PC-3 (cell line): Measurements from ENCODE around the gene PIGK. TPM values are rescaled to one million over a fixed set of nuclear protein-coding genes. Genes with fewer than 3 reads are reported as not detected.

ENCODE experiments used
- ATAC-seq: fragments of 200-7000 bp; cut with Tn5 transposase; 2 replicates; pipeline ENCODE4 v1.9.1; 2020; ENCODE audit warnings: mild to moderate bottlenecking, moderate library complexity
- BruUV-seq: library from RNA; stranded (reverse); fragments of 400-500 nt; replicated peaks from 2 replicates; lab custom pipeline; 2021; lab: Mats Ljungman, UMichigan
- CTCF ChIA-PET: fragments of 300-600 bp; sonication (Branson Sonifier 250); formaldehyde crosslinking; loops from one replicate; lab custom pipeline; 2022; ENCODE audit warnings: antibody characterized with exemption; lab: Charles Lee
- POLR2A ChIA-PET: fragments of 300-600 bp; sonication (Branson Sonifier 250); formaldehyde crosslinking; loops from one replicate; lab custom pipeline; 2022; ENCODE audit warnings: antibody characterized with exemption; ENCODE audit not compliant: unreplicated experiment; lab: Charles Lee
- DNase-seq: peaks from one replicate; pipeline ENCODE4 v3.0.0-alpha.2; 2015
- H2AFZ ChIP-seq: fragments of 300-600 bp; sonication (generic); 2 replicates; pipeline ENCODE4 v1.6.0; 2016; ENCODE audit warnings: antibody characterized with exemption, low read length
- H3F3A ChIP-seq: fragments of 300-600 bp; sonication (generic); one replicate; pipeline ENCODE4 v1.6.0; 2017; ENCODE audit warnings: antibody characterized with exemption, low read length, control low read depth, mild to moderate bottlenecking; ENCODE audit not compliant: unreplicated experiment
- H3K27ac ChIP-seq: fragments of 300-600 bp; sonication (generic); 2 replicates; pipeline ENCODE4 v1.5.1; 2016; ENCODE audit warnings: mild to moderate bottlenecking, low read length
- H3K27me3 ChIP-seq: fragments of 300-600 bp; sonication (generic); 2 replicates; pipeline ENCODE4 v1.6.1; 2016; ENCODE audit warnings: low read length, mixed read lengths
- H3K36me3 ChIP-seq: fragments of 300-600 bp; sonication (generic); 2 replicates; pipeline ENCODE4 v1.6.1; 2016; ENCODE audit warnings: low read depth, mixed run types, low read length, mixed read lengths
- H3K4me1 ChIP-seq: fragments of 300-600 bp; sonication (generic); 2 replicates; pipeline ENCODE4 v1.5.1; 2016; ENCODE audit warnings: low read length; ENCODE audit not compliant: insufficient read depth
- H3K4me2 ChIP-seq: fragments of 300-600 bp; sonication (generic); 2 replicates; pipeline ENCODE4 v1.6.0; 2016; ENCODE audit warnings: low read length
- H3K4me3 ChIP-seq: fragments of 300-600 bp; sonication (generic); 2 replicates; pipeline ENCODE4 v1.5.1; 2016; ENCODE audit warnings: mild to moderate bottlenecking, low read length, mixed read lengths
- H3K79me2 ChIP-seq: fragments of 300-600 bp; sonication (generic); 2 replicates; pipeline ENCODE4 v1.6.1; 2017; ENCODE audit warnings: low read length, mixed read lengths
- H3K9ac ChIP-seq: fragments of 300-600 bp; sonication (generic); 2 replicates; pipeline ENCODE4 v1.6.0; 2016; ENCODE audit warnings: mild to moderate bottlenecking, low read length
- H3K9me2 ChIP-seq: fragments of 300-600 bp; sonication (generic); replicated peaks from 2 replicates; pipeline ENCODE4 v1.6.1; 2016; ENCODE audit warnings: mixed run types, low read length, mixed read lengths
- H3K9me3 ChIP-seq: fragments of 300-600 bp; sonication (generic); 2 replicates; pipeline ENCODE4 v1.6.1; 2016; ENCODE audit warnings: low read length, mixed read lengths
- H4K20me1 ChIP-seq: fragments of 300-600 bp; sonication (generic); 2 replicates; pipeline ENCODE4 v1.6.1; 2016; ENCODE audit warnings: low read length, mixed read lengths
- CTCF ChIP-seq: fragments of 300-600 bp; sonication (generic); conservative IDR thresholded peaks from 2 replicates; pipeline ENCODE4 v1.5.1; 2017; ENCODE audit warnings: antibody characterized with exemption, low read depth, mild to moderate bottlenecking, low read length
- EZH2 ChIP-seq: fragments of 300-600 bp; sonication (generic); IDR thresholded peaks from one replicate; pipeline ENCODE4 v1.6.1; 2017; ENCODE audit warnings: antibody characterized with exemption, mild to moderate bottlenecking, low read length; ENCODE audit not compliant: unreplicated experiment
- EZH2phosphoT487 ChIP-seq: fragments of 300-600 bp; sonication (generic); IDR thresholded peaks from 2 replicates; pipeline ENCODE4 v1.6.1; 2018; ENCODE audit warnings: mild to moderate bottlenecking, antibody characterized with exemption, low read length, borderline replicate concordance
- intact Hi-C: fragments of 100-400 bp; cut with micrococcal nuclease; formaldehyde crosslinking; loops from 2 replicates; pipeline ENCODE4 v1.9.0; 2023
- total RNA-seq: library from RNA; depleted of rRNA; stranded (reverse); fragments of >200 nt; gene quantifications from 2 replicates; pipeline ENCODE4 v1.2.3, GENCODE V29; 2014

Gene PIGK
- total RNA-seq, 1 experiment from 2014 or later = 24.8 TPM

GRCh38 chr1:77061162-77061561 is 158.1 kb downstream of the PIGK start:
- Histone ChIP-seq H3K9me3 (no peaks in the 10 kb centered on the region), H3K4me1 (peaks cover 11% of the 10 kb centered on the region), H3K4me3 (no peak overlapping the region), H3K79me2 (no peaks in the 10 kb centered on the region), H3K9me2 (no peaks in the 10 kb centered on the region), H2AFZ (no peak overlapping the region), H3K4me2 (no peak overlapping the region), H3K9ac (no peak overlapping the region), H3K27me3 (no peaks in the 10 kb centered on the region), H3K36me3 (no peaks in the 10 kb centered on the region), H3F3A (no peaks in the 10 kb centered on the region), H3K27ac (no peak overlapping the region), H4K20me1 (no peaks in the 10 kb centered on the region)
- POLR2A ChIA-PET = no interaction called here
- DNase-seq (no peak), ATAC-seq (no peak)
- BruUV-seq = no TSS peak
- intact Hi-C loops = no loop called here
- CTCF ChIA-PET = no interaction called here
- TF ChIP-seq CTCF (no peak), EZH2 (no peak), EZH2phosphoT487 (no peak)

- Histone ChIP-seq H3K36me3 (no peaks in the 10 kb centered on the region), H3K4me1 (peaks cover 15% of the 10 kb centered on the region), H3F3A (no peaks in the 10 kb centered on the region), H4K20me1 (no peaks in the 10 kb centered on the region), H3K9ac (no peak overlapping the region), H3K27me3 (no peaks in the 10 kb centered on the region), H2AFZ (no peak overlapping the region), H3K4me3 (no peak overlapping the region), H3K79me2 (no peaks in the 10 kb centered on the region), H3K4me2 (no peak overlapping the region), H3K9me2 (no peaks in the 10 kb centered on the region), H3K27ac (no peak overlapping the region), H3K9me3 (no peaks in the 10 kb centered on the region)
- POLR2A ChIA-PET = no interaction called here
- no TSS peak for BruUV-seq
- no peak for ATAC-seq
- peak; percentile 20 for DNase-seq
- CTCF ChIA-PET = no interaction called here
- intact Hi-C loops = no loop called here
- no peak for TF ChIP-seq CTCF
- no peak for TF ChIP-seq EZH2phosphoT487
- TF ChIP-seq EZH2 = no peak
Observed at GRCh38 chr1:77060000-77060399, 159.2 kb downstream of the PIGK start.

GRCh38 chr1:77057994-77058585 is 161.1 kb downstream of the PIGK start:
- intact Hi-C loops = loop anchor here (2.0 kb wide), 1 partner anchor 17 kb away; no protein-coding TSS in a partner anchor
- ATAC-seq (no peak), DNase-seq (no peak)
- TF ChIP-seq EZH2phosphoT487 (no peak), EZH2 (no peak)
- no peak overlapping the region for H3K27ac ChIP-seq
- H3K9ac ChIP-seq = no peak overlapping the region
- no peaks in the 10 kb centered on the region for H4K20me1 ChIP-seq
- H2AFZ ChIP-seq = no peak overlapping the region
- H3F3A ChIP-seq = no peaks in the 10 kb centered on the region
- H3K9me2 ChIP-seq = no peaks in the 10 kb centered on the region
- BruUV-seq = no TSS peak
- H3K79me2 ChIP-seq = no peaks in the 10 kb centered on the region
- H3K4me2 ChIP-seq = no peak overlapping the region
- H3K4me1 ChIP-seq = peaks cover 15% of the 10 kb centered on the region
- H3K36me3 ChIP-seq = no peaks in the 10 kb centered on the region
- POLR2A ChIA-PET = no interaction called here
- no peak overlapping the region for H3K4me3 ChIP-seq
- CTCF ChIA-PET = no interaction called here
- no peaks in the 10 kb centered on the region for H3K27me3 ChIP-seq
- no peaks in the 10 kb centered on the region for H3K9me3 ChIP-seq
